Measurements from ENCODE around the gene PKHD1.
"Not testable (repeated sequence)": the region's sequence is repeated elsewhere in the genome, so short reads cannot be mapped to it uniquely, and the experiment has no call there.

The PKHD1 gene

DNA sequence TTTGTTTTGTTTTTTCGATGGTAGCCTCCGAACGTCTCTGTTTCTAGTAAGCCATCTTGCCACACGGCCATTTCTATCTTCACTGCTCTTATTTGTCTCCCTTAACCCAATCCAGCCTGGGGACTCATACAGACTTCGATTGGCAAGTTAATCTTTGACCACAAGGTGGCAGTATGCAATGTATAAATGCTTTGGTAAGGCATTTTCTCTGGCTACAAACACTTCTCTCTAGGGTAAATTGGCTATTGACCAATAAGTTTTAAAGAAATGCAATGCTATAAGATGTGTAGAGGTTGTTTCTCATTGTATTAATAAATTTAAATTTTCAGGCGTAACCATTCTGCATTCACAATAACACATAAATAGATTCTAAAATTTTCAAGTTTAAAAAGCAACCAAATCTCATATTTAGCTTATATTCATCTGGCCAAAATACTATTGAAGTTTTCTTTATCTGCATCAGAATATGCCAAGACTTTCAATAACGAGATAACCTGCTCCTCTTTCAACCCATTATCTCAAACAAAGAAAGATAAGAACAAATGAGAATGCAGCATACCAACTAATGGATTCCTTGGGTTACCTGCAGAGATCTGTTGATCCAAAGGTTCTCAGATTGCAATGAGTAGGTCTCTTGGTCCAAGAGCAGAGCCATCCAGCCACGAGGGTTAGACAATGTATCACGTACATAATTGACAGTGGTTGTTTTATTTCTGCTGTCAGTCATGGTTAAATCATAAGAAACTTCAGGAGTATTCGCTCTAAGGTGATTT, 231.9 kb downstream of the PKHD1 start:
- Histone ChIP-seq H3K9ac (ENCODE audit: insufficient read length) (no peak overlapping the region), H3K27ac (peak overlapping the region; percentile 63), H3K4me3 (no peak overlapping the region), H3K36me3 (ENCODE audit: insufficient read depth, low read length) (peaks cover 21% of the 10 kb centered on the region), H3K9me3 (ENCODE audit: low read depth, low read length) (peaks cover 8% of the 10 kb centered on the region; the same call in 1 of the 2 replicates)
- TF ChIP-seq EZH2 (IDR thresholded peaks at IDR 0.05) = no peak
- no peak for TF ChIP-seq POLR2AphosphoS5 (IDR thresholded peaks at IDR 0.05; ENCODE audit: borderline replicate concordance, low read depth, low read length)
- TF ChIP-seq FOXP2 (optimal IDR thresholded peaks at IDR 0.05; ENCODE audit: control extremely low read depth, extremely low read length, insufficient read depth) = no peak
- DNase-seq (ENCODE audit: low read depth, low spot score) = peak; percentile 95

DNA sequence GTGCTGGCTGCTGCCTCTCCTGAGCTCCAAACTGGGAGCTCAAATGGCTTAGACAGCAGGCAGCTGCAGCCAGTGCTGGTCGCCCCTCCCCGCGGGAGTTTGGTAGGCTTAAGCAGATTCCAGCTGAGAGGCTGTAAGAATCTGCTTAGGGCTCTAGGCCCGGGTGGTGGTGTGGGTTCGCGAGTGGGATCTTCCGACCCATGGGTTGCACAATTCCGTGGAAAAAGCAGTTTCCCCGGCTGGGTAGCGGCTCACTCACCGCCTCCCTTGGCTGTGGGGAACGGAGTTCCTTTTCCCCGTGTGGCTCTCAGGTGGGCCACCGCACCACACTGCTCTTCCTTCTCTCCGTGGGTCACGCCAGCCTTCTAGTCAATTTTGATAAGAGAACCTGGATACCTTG, 232.5 kb downstream of the PKHD1 start:
- TF ChIP-seq FOXP2 (optimal IDR thresholded peaks at IDR 0.05; ENCODE audit: control extremely low read depth, extremely low read length, insufficient read depth) (no peak), EZH2 (IDR thresholded peaks at IDR 0.05) (no peak), POLR2AphosphoS5 (IDR thresholded peaks at IDR 0.05; ENCODE audit: borderline replicate concordance, low read depth, low read length) (no peak)
- Histone ChIP-seq H3K27ac (peak overlapping the region; percentile 42), H3K36me3 (ENCODE audit: insufficient read depth, low read length) (peaks cover 21% of the 10 kb centered on the region), H3K9me3 (ENCODE audit: low read depth, low read length) (peaks cover 8% of the 10 kb centered on the region; the same call in 1 of the 2 replicates), H3K4me3 (no peak overlapping the region), H3K9ac (ENCODE audit: insufficient read length) (no peak overlapping the region)
- no peak for DNase-seq (ENCODE audit: low read depth, low spot score)

DNA sequence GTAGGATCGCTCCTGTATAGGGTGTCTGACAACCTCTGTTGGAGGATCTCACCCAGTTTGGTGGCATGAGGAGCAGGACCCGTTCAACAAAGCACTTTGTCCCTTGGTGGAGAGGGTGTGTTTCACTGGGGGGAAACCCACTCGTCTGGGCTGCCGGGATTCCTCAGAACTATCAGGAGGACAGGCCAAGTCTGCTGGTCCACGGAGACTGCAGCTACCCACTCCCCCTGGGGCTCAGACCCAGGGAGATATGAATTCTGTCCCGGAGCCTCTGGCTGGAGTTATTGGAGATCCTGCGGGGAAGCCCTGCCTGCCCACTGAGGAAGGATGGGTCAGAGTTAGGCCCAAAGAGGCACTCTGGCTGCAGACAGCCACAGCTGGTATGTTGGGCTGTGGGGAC, 233.1 kb downstream of the PKHD1 start:
- Histone ChIP-seq H3K4me3 (no peak overlapping the region), H3K9me3 (ENCODE audit: low read depth, low read length) (peaks cover 8% of the 10 kb centered on the region; the same call in 1 of the 2 replicates), H3K9ac (ENCODE audit: insufficient read length) (no peak overlapping the region), H3K27ac (no peak overlapping the region), H3K36me3 (ENCODE audit: insufficient read depth, low read length) (peaks cover 21% of the 10 kb centered on the region)
- no peak for DNase-seq (ENCODE audit: low read depth, low spot score)
- TF ChIP-seq POLR2AphosphoS5 (IDR thresholded peaks at IDR 0.05; ENCODE audit: borderline replicate concordance, low read depth, low read length) (no peak), FOXP2 (optimal IDR thresholded peaks at IDR 0.05; ENCODE audit: control extremely low read depth, extremely low read length, insufficient read depth) (no peak), EZH2 (IDR thresholded peaks at IDR 0.05) (no peak)

DNA sequence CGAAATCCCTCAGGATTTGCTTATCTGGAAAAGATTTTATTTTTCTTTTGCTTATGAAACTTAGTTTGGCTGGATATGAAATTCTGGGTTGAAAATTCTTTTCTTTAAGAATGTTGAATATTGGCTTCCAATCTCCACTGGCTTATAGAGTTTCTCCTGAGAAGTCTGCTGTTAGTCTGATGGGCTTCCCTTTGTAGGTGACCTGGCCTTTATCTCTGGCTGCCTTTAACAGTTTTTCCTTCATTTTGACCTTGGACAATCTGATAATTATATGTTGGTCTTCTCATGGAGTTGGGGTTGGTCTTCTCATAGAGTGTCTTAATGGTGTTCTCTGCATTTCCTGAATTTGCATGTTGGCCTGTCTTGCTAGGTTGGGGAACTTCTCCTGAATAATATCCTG, 234.3 kb downstream of the PKHD1 start:
- H3K4me3 ChIP-seq; DNase-seq (ENCODE audit: low read depth, low spot score); H3K9ac ChIP-seq (ENCODE audit: insufficient read length); H3K27ac ChIP-seq; H3K9me3 ChIP-seq (ENCODE audit: low read depth, low read length): not testable (repeated sequence)
- H3K36me3 ChIP-seq (ENCODE audit: insufficient read depth, low read length) = peaks cover 21% of the 10 kb centered on the region

DNA sequence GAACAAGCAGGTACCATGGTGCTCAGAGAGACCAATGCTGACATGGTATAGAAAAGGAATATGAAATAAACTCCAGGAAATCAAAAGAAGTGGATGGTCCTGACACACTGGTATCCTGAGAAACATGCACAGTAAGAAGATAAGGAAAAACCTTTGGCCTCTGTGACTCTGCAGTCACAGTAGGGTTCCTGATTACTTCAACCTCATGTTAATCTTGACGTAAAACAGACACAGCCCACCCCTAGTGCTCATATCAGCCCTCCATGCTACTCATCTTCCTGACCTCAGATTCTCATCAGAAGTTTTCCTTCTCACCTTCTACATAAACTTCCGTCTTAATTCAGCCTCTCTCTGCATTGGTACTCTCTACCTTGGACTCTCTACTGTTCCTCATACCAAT, 240.9 kb downstream of the PKHD1 start:
- DNase-seq (ENCODE audit: low read depth, low spot score) = no peak
- Histone ChIP-seq H3K4me3 (no peak overlapping the region), H3K27ac (no peak overlapping the region), H3K9me3 (ENCODE audit: low read depth, low read length) (no peaks in the 10 kb centered on the region), H3K36me3 (ENCODE audit: insufficient read depth, low read length) (peaks cover 6% of the 10 kb centered on the region), H3K9ac (ENCODE audit: insufficient read length) (no peak overlapping the region)
- no peak for TF ChIP-seq EZH2 (IDR thresholded peaks at IDR 0.05)
- TF ChIP-seq POLR2AphosphoS5 (IDR thresholded peaks at IDR 0.05; ENCODE audit: borderline replicate concordance, low read depth, low read length) = no peak
- TF ChIP-seq FOXP2 (optimal IDR thresholded peaks at IDR 0.05; ENCODE audit: control extremely low read depth, extremely low read length, insufficient read depth) = no peak

DNA sequence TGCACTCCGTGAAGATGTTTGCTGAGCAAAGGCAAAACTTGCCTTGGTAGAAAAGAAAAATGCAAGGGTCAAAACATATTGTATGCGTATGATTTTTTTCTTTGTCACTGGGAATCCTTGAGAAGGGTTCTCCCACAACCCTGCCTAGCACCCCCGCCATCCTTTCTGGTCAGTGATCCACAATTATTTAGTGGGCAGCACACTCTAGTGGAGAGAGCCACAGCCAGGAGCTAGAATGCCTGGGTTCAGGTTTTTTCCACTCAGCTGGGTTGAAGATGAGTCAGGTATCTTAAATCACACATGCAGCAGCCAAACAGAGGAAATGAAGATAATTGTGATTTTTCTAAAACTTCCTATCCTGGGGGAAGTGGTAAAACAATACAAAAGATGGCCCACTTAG, 243.1 kb downstream of the PKHD1 start:
- Histone ChIP-seq H3K36me3 (ENCODE audit: insufficient read depth, low read length) (peaks cover 6% of the 10 kb centered on the region), H3K9me3 (ENCODE audit: low read depth, low read length) (no peaks in the 10 kb centered on the region), H3K27ac (peak overlapping the region; percentile 49), H3K4me3 (no peak overlapping the region), H3K9ac (ENCODE audit: insufficient read length) (no peak overlapping the region)
- DNase-seq (ENCODE audit: low read depth, low spot score) = no peak
- no peak for TF ChIP-seq FOXP2 (optimal IDR thresholded peaks at IDR 0.05; ENCODE audit: control extremely low read depth, extremely low read length, insufficient read depth)
- TF ChIP-seq EZH2 (IDR thresholded peaks at IDR 0.05) = no peak

DNA sequence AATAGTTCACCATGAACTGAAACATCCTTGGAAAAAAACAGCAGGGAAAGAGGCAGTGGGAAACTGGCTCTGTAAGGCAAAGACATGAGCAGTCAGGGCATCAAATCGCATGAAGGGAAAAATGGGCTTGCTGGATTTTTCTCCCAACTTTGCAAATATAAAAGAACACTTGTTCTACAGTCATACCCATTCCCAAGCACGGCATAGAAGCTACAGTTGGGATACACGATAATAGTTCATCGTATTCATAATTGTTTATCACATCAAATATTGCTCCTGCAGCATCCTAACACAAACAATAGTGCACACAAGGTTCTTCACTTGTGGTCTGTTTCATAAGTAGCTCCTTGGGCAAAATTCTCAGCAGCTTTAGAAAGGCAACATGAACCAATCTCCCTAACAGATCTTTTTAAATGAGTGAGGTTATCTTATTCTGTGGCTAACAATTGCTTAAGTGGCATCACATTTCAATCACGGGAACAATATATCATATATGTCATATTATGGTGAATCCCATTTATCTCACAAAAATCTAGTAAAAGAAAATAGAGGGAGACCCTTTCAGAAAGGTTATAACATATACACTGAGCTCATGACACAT, 243.9 kb downstream of the PKHD1 start:
- no peak for DNase-seq (ENCODE audit: low read depth, low spot score)

DNA sequence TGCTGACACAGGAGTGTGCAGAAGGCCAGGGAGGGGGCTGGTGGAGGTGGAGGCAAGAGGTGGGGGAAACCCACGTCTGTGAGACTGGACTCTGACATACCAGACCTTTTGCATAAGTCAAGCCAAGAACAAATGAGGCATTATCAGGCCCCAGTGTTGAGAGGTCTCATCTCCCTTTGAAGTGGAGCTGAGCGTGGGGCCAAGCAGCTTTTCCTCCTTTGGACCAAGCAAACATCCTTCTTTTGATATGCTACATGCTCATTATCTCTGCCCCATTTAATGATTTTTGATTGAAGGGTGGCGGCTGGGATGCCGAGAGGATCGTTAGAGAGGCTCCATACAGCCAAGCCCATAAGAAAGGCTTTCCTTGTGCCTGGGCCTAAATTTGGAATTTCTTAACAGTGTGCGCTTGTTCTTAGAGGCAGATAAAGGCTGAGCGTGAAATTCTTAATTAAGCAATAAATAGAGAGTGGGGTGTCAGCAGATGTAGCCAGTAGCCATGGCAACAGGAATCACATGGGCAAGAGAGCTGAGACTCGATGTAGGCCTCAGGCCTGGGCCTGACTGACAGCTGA, 244.5 kb downstream of the PKHD1 start:
- TF ChIP-seq POLR2AphosphoS5 (IDR thresholded peaks at IDR 0.05; ENCODE audit: borderline replicate concordance, low read depth, low read length) = no peak; the same call in 1 of the 2 replicates
- no peak for TF ChIP-seq EZH2 (IDR thresholded peaks at IDR 0.05)
- TF ChIP-seq FOXP2 (optimal IDR thresholded peaks at IDR 0.05; ENCODE audit: control extremely low read depth, extremely low read length, insufficient read depth) = no peak
- Histone ChIP-seq H3K9ac (ENCODE audit: insufficient read length) (no peak overlapping the region), H3K36me3 (ENCODE audit: insufficient read depth, low read length) (peaks cover 6% of the 10 kb centered on the region), H3K27ac (peak overlapping the region; percentile 49; the same call in 1 of the 2 replicates), H3K9me3 (ENCODE audit: low read depth, low read length) (no peaks in the 10 kb centered on the region), H3K4me3 (no peak overlapping the region)
- DNase-seq (ENCODE audit: low read depth, low spot score) = no peak

More for the DNA sequence above, 243.9 kb downstream of the PKHD1 start:
- Histone ChIP-seq H3K27ac (peak overlapping the region; percentile 49), H3K9me3 (ENCODE audit: low read depth, low read length) (no peaks in the 10 kb centered on the region), H3K36me3 (ENCODE audit: insufficient read depth, low read length) (peaks cover 6% of the 10 kb centered on the region), H3K4me3 (no peak overlapping the region), H3K9ac (ENCODE audit: insufficient read length) (no peak overlapping the region)
- TF ChIP-seq EZH2 (IDR thresholded peaks at IDR 0.05) (no peak), FOXP2 (optimal IDR thresholded peaks at IDR 0.05; ENCODE audit: control extremely low read depth, extremely low read length, insufficient read depth) (no peak), POLR2AphosphoS5 (IDR thresholded peaks at IDR 0.05; ENCODE audit: borderline replicate concordance, low read depth, low read length) (no peak)

All from SK-N-MC (cell line).